Thymus (tissue), 11 donors: ENCODE data around the gene TIGD1. TPM values are rescaled to one million over a fixed set of nuclear protein-coding genes. Genes with fewer than 3 reads are reported as not detected.

Experiments
- DNase-seq, 9 donors: peaks; one replicate each; pipeline ENCODE4 v3.0.0-alpha.2; 2013; ENCODE audit warnings: low spot score in 9 of 9, low read depth in 6 of 9, missing footprints in 1 of 9
- H3K27ac ChIP-seq, 2 donors: one replicate each; pipeline ENCODE4 v1.5.1; 2013; ENCODE audit warnings: control low read depth in 1 of 2, low read depth in 1 of 2, low read length in 1 of 2, mild to moderate bottlenecking in 1 of 2, moderate library complexity in 1 of 2
- H3K27me3 ChIP-seq, 2 donors: one replicate each; pipeline ENCODE4 v1.5.1; 2013; ENCODE audit warnings: low read length in 1 of 2; ENCODE audit not compliant: control insufficient read depth in 2 of 2, insufficient read depth in 1 of 2
- H3K36me3 ChIP-seq, 2 donors: one replicate each; pipeline ENCODE4 v1.5.1; 2013; ENCODE audit warnings: low read length in 1 of 2, mild to moderate bottlenecking in 1 of 2, moderate library complexity in 1 of 2; ENCODE audit not compliant: control insufficient read depth in 2 of 2, insufficient read depth in 2 of 2
- H3K4me1 ChIP-seq, 2 donors: one replicate each; pipeline ENCODE4 v1.5.1; 2013; ENCODE audit warnings: low read length in 2 of 2; ENCODE audit not compliant: control insufficient read depth in 2 of 2, insufficient read depth in 2 of 2
- H3K4me3 ChIP-seq, 2 donors: one replicate each; pipeline ENCODE4 v1.5.1; 2013; ENCODE audit warnings: low read length in 2 of 2, control low read depth in 1 of 2, mild to moderate bottlenecking in 1 of 2
- H3K9me3 ChIP-seq, 2 donors: one replicate each; pipeline ENCODE4 v1.5.1; 2013; ENCODE audit warnings: low read length in 1 of 2, mild to moderate bottlenecking in 1 of 2; ENCODE audit not compliant: control insufficient read depth in 2 of 2, insufficient read depth in 1 of 2
- WGBS: extraction: QIAGEN DNeasy Blood & Tissue Kit; methylation state at CpG from one replicate; pipeline ENCODE4 v1.1.7; 2013; 5-methylcytosine and 5-hydroxymethylcytosine counted together
- polyA plus RNA-seq: library from polyadenylated mRNA; stranded (reverse); fragments of 200-250 nt; gene quantifications from one replicate; pipeline ENCODE4 v1.2.3, GENCODE V29; 2013
- total RNA-seq: library from RNA; stranded (reverse); fragments of 120-200 nt; gene quantifications from one replicate; pipeline ENCODE4 v1.2.4, GENCODE V29; 2013
- donor health status: healthy.

Gene TIGD1
- total and polyA plus RNA-seq, 2 donors = 8.3 to 16.2 TPM

GRCh38 chr2:232503809-232504323 is 46.5 kb downstream of the TIGD1 start:
- 18% methylated on average over 16 of the region's 16 CpGs for WGBS
- Histone ChIP-seq H3K27me3 (peaks cover 48 to 98% of the 10 kb centered on the region in 2 donors), H3K4me3 (no peak overlapping the region), H3K36me3 (no peaks in the 10 kb centered on the region), H3K27ac (no peak overlapping the region), H3K4me1 (peaks cover 0 to 4% of the 10 kb centered on the region in 2 donors), H3K9me3 (no peaks in the 10 kb centered on the region)
- DNase-seq = no peak

- no peak for DNase-seq
- Histone ChIP-seq H3K27ac (no peak overlapping the region), H3K36me3 (no peaks in the 10 kb centered on the region), H3K4me1 (peaks cover 0 to 4% of the 10 kb centered on the region in 2 donors), H3K9me3 (no peaks in the 10 kb centered on the region), H3K27me3 (peaks cover 48 to 94% of the 10 kb centered on the region in 2 donors), H3K4me3 (peak overlapping the region in 1 of 2 donors; percentile 35)
- WGBS = 2% methylated on average over 75 of the region's 75 CpGs
Measured at GRCh38 chr2:232502911-232503808, 47.2 kb downstream of the TIGD1 start.

GRCh38 chr2:232502511-232502910 is 47.8 kb downstream of the TIGD1 start:
- no peak overlapping the region for H3K27ac ChIP-seq
- DNase-seq = no peak
- H3K27me3 ChIP-seq = peaks cover 48 to 94% of the 10 kb centered on the region in 2 donors
- peak overlapping the region in 1 of 2 donors; percentile 15 for H3K4me3 ChIP-seq
- WGBS = 11% methylated on average over 20 of the region's 21 CpGs
- peaks cover 0 to 4% of the 10 kb centered on the region in 2 donors for H3K4me1 ChIP-seq
- no peaks in the 10 kb centered on the region for H3K36me3 ChIP-seq
- H3K9me3 ChIP-seq = no peaks in the 10 kb centered on the region

- Histone ChIP-seq H3K36me3 (no peaks in the 10 kb centered on the region), H3K9me3 (no peaks in the 10 kb centered on the region), H3K27ac (no peak overlapping the region), H3K4me3 (no peak overlapping the region), H3K4me1 (peaks cover 0 to 4% of the 10 kb centered on the region in 2 donors), H3K27me3 (peaks cover 48 to 94% of the 10 kb centered on the region in 2 donors)
- no peak for DNase-seq
- 59% methylated on average over 10 of the region's 10 CpGs for WGBS
Measured at GRCh38 chr2:232501794-232502390, 48.5 kb downstream of the TIGD1 start.

- DNase-seq = no peak
- WGBS = 92% methylated on average over 9 of the region's 9 CpGs
- no peak overlapping the region for H3K27ac ChIP-seq
Measured at GRCh38 chr2:232501331-232501771, 49.0 kb downstream of the TIGD1 start.

GRCh38 chr2:232498452-232498851 is 51.9 kb downstream of the TIGD1 start:
- DNase-seq = no peak
- Histone ChIP-seq H3K27ac (no peak overlapping the region), H3K36me3 (no peaks in the 10 kb centered on the region), H3K9me3 (no peaks in the 10 kb centered on the region), H3K4me3 (no peak overlapping the region), H3K27me3 (peaks cover 23 to 82% of the 10 kb centered on the region in 2 donors), H3K4me1 (peaks cover 0 to 4% of the 10 kb centered on the region in 2 donors)
- WGBS = 98% methylated on average over 3 of the region's 3 CpGs

More at GRCh38 chr2:232501331-232501771, 49.0 kb downstream of the TIGD1 start:
- no peaks in the 10 kb centered on the region for H3K36me3 ChIP-seq
- no peaks in the 10 kb centered on the region for H3K9me3 ChIP-seq
- H3K4me3 ChIP-seq = no peak overlapping the region
- peaks cover 0 to 4% of the 10 kb centered on the region in 2 donors for H3K4me1 ChIP-seq
- peaks cover 44 to 92% of the 10 kb centered on the region in 2 donors for H3K27me3 ChIP-seq

Other genes starting within 250 kb of the TIGD1 start
- gene ALPP, start 171.8 kb downstream of the TIGD1 start, total RNA-seq = 0.09 TPM
- 0.32 TPM for gene ALPP, start 171.8 kb downstream of the TIGD1 start, polyA plus RNA-seq
- 0.24 TPM for gene ALPG, start 143.7 kb downstream of the TIGD1 start, total RNA-seq
- gene ALPG, start 143.7 kb downstream of the TIGD1 start, polyA plus RNA-seq = 0.96 TPM
- gene ALPI, start 94.4 kb downstream of the TIGD1 start, total RNA-seq = 0.19 TPM
- 0.34 TPM for gene ALPI, start 94.4 kb downstream of the TIGD1 start, polyA plus RNA-seq
- 0.28 TPM for gene ECEL1, start 62.7 kb downstream of the TIGD1 start, total RNA-seq
- 1.7 TPM for gene ECEL1, start 62.7 kb downstream of the TIGD1 start, polyA plus RNA-seq
- gene PRSS56, start 30.2 kb downstream of the TIGD1 start, total RNA-seq = 0.19 TPM
- gene PRSS56, start 30.2 kb downstream of the TIGD1 start, polyA plus RNA-seq = 0.09 TPM
- 0.57 TPM for gene CHRND, start 24.4 kb downstream of the TIGD1 start, total RNA-seq
- 0.43 TPM for gene CHRND, start 24.4 kb downstream of the TIGD1 start, polyA plus RNA-seq
- gene CHRNG, start 10.9 kb downstream of the TIGD1 start, total RNA-seq = 0.57 TPM
- 0.48 TPM for gene CHRNG, start 10.9 kb downstream of the TIGD1 start, polyA plus RNA-seq
- 59.5 TPM for gene EIF4E2, start 132 bp upstream of the TIGD1 start, total RNA-seq
- gene EIF4E2, start 132 bp upstream of the TIGD1 start, polyA plus RNA-seq = 53.0 TPM
- gene EFHD1, start 83.0 kb upstream of the TIGD1 start, total RNA-seq = 0.33 TPM
- gene EFHD1, start 83.0 kb upstream of the TIGD1 start, polyA plus RNA-seq = 14.1 TPM
- gene GIGYF2, start 146.8 kb upstream of the TIGD1 start, total RNA-seq = 35.8 TPM
- gene GIGYF2, start 146.8 kb upstream of the TIGD1 start, polyA plus RNA-seq = 19.1 TPM
- gene KCNJ13, start 226.0 kb upstream of the TIGD1 start, total RNA-seq = 0.24 TPM
- 0.18 TPM for gene KCNJ13, start 226.0 kb upstream of the TIGD1 start, polyA plus RNA-seq